Renal pelvis (tissue), 4 donors: Measurements from ENCODE around the gene NEK6. TPM values are rescaled to one million over a fixed set of nuclear protein-coding genes. Genes with fewer than 3 reads are reported as not detected.

Experiments
- DNase-seq: peaks from one replicate; pipeline ENCODE4 v3.0.0-alpha.2; 2013
- polyA plus RNA-seq, 3 donors: library from polyadenylated mRNA; unstranded; fragments of 120-200 nt; gene quantifications; one replicate each; pipeline ENCODE4 v1.2.1, GENCODE V29; 2013; ENCODE audit not compliant: insufficient read length in 3 of 3

Gene NEK6
- polyA plus RNA-seq, 3 donors = 27.6 to 34.9 (median 29.6) TPM

- DNase-seq = no peak
Observed at GRCh38 chr9:124337562-124337961, 79.8 kb downstream of the NEK6 start.

DNA sequence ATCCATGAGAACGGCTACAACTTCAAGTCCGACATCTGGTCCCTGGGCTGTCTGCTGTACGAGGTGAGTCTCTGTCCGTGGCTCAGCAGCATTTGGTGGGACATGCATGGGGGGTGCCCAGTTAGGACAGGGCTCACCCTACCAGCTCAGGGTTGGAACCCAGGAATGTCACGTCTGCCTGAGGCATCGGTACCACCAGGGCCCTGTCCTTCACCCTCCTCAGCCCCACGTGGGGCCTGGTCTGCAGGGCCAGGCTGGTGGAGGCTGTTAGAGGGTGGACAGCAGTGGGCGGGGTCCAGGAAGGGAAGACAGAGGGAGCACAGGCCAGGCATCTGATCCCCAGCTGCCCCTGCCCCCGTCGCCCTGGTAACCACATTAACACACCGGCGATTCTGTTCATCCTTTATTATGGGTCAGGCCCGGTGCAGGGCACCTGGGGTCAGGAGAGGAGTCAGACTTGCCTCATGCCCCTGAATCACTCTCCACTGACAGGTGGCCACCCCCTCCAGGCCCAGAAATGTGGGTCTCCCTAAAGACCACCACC lies 81.9 kb downstream of the NEK6 start:
- no peak for DNase-seq

GRCh38 chr9:124340219-124341069 lies 82.7 kb downstream of the NEK6 start:
- no peak for DNase-seq

DNA sequence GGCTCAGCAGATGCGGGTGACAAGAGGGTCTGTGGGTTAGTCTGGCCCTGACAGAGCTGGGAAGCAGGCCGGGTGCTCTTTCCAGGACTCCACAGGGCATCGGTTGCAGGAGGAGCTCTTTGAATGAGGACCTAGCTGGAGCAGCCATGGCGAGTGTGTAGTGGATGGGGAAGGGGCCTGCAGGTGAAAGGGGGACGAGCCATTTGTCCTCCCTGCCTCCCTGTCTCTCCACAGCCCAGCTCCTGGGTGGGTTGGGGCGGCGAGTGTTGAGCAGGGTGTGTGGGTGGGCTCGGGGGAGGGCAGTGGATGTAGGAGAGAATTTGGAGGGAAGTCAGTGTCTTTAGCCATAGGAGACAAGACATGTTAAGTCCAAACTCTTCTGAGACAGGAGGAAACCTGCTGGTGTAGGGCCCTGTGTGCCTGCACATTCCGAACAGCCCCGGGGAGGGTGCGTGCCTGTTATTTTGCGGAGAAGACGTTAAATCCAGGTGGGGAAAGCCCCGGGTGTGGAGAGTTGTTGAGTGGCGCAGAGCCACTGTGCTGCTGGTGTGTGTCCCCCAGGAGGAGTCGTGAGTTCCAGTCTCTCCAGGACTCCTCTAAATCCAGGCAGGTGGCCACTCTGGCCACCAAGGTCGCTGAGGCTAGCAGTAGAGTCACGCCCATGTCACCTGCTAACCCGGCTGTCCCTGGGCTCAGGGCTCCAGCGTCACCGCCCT lies 83.9 kb downstream of the NEK6 start:
- DNase-seq = no peak

DNA sequence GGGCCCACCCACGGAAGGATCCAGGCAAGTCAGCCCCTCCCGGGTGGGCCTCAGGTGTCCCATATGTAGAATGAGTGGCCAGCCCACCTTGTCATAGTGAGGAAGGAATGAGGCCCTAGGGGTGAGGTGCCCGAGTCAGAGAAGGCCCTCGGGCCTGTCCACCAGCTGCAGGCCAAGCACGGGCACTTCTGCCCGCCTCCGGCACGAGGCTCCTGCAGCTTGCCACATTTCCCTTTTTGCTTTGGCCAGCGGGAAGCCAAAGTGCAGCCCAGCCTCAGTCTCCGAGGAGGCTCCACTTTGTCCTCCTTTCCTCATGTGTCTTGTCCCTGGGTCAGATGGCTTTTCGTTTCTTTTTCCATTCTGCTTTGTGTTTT lies 84.6 kb downstream of the NEK6 start:
- no peak for DNase-seq

- peak; percentile 73 for DNase-seq
Observed at GRCh38 chr9:124342776-124343485, 85.2 kb downstream of the NEK6 start.

DNA sequence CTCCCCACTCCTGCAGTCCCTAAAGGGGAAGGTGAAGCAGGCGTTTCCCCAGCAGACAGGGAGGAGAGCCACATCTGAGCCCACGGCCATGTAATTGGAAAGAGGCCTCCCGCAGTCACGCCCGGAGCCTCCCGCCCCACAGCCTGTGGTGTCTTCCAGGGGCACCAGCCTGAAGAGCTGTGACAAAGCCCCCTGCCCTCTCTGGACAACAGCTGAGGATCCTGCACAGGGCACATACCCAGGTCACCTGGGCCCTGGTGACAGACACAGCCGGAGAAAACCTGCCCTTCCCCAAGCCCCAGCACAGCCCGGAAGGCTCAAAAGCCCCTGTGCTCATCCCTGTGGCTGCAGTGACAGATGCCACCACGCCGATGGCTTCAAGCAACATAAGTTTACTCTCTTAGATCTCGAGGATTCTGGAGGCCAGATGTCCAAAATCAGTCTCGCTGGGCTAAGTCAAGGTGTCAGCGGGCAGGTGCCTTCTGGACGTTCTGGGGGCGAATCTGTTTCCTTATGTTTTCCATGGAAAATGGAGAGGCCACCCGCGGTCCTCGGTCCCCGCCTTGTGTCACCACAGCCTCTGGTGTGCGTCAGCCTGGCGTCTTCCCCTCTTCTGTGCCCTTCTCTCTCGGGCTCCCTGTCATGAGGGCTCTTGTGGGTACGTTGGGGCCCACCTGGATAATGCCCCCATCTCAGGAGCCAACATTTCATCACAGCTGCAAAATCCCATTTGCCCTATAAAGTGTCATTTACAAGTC lies 86.0 kb downstream of the NEK6 start:
- DNase-seq = no peak

DNA sequence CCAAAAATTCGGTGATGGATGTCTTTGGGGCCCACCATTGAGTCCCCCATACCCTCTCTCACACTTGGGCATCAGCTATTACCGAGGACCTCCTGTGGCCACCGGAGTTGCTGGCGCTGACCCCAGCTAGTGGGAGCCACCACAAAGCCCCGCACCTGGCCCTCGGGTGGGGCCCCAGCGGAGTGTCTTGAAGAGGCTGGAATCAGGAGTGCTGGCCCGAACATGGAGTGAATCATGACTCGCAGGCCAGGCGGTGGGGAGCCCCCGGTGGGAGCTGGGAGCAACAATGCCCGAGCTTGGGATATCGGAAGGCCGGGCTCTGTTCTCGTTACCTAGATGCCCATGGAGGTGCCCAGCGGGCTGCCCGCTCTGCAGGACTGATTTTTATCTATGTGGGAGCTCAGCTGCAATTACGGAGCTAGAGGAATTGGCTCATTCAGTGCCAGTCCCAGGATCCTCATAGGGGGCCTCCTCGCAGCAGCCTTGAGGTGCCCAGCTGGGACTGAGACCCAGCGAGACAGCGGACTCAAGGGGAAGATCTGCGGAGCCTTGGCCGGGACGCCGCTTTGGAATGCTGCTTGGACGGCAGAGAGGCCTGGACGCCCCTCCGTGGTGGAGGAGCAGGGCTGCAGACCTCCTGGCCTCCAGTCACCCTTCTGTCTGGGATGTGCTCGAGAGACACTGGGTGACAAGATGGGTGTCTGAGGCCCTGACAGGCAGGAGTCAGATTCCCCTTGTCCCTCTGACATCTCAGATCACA lies 86.7 kb downstream of the NEK6 start:
- no peak for DNase-seq

DNA sequence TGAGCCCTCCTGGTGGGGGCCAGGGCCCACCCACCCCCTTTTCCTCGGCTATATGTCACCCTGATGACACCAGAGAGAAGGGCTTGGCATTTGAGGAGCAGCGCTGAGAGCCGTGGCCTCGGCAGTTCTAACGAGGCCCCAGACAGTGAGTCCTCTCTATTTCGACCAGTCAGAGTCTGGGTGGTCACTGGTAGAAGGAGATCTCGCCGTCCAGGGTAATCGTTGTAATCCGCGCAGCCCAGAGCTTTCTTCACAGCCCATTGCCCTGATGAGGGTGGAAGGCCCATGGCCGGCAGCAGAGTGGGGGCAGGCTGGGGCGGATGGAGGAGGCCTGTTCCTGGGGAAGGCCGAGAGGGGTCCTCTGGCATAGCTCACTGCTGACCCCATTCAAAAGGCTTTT lies 87.3 kb downstream of the NEK6 start:
- no peak for DNase-seq

- no peak for DNase-seq
Observed at GRCh38 chr9:124345751-124346281, 88.1 kb downstream of the NEK6 start.

DNA sequence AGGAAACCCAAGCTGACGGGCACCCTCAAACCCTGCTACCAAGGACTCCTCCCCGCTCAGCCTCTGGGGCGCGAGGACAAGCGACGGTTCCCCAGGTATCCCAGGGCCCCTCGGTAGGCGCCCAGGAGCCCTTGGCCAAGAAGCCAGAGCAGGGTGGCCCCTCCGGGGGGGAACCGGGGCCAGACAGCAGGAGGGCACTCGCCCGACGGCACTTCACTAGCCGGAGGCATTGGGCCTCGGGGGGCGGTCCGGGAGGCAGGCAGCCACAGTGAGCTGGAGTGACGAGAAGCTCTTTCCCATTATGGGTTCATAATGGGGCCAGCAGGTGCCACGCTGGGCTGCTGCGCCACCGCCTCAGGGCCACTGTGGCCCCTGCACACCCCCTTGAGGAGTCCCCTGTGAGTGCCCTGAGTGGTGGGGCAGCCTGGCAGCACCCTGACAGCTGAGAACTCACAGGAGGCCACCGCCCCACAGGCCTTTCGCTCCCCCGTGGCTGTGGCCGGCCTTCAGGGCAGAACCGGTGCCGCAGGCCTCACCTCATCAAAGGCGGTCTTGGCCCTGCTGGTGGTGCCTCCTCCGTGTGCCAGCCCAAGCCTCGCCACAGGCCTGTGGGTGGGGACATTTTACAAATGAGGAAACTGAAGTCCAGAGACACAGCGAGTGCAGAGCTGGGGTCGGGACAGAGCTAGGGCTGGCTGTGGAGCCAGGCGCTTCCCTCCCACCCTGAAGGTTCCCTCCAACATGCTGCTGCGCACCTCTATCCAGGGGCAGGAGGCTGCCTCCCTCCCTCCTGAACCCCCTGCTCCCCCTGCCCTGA lies 88.8 kb downstream of the NEK6 start:
- no peak for DNase-seq

DNA sequence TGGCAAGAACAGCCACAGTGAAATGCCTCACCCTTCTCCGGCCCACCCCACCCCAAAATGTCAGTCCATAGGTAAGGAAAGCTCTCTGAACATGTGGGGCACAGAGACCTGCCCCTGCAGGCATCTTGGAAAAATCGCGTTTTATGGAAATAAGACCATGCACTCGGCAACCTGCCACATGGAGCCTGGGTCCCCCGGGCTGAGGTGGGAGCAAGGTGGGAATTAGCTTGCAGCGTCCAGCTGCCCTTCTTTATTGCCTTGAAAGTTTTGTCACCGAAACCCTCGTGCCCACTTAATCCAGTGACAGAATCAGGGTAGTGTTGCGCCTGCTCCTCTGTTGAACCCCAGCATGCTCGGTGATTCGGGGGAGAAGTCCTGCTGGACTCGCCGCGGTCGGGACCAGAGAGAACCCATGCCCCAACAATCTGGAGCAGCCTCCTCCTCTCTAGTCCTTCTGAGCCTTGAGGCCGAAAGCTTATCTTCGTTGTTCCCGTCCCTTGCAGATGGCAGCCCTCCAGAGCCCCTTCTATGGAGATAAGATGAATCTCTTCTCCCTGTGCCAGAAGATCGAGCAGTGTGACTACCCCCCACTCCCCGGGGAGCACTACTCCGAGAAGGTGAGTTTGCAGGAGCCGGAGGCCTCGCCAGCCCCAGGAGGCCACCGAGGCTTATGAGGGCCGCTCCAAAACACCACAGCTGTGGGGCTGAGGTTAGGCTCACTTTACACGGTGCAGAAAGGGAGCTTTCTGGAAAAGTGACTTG lies 89.6 kb downstream of the NEK6 start:
- DNase-seq = no peak

DNA sequence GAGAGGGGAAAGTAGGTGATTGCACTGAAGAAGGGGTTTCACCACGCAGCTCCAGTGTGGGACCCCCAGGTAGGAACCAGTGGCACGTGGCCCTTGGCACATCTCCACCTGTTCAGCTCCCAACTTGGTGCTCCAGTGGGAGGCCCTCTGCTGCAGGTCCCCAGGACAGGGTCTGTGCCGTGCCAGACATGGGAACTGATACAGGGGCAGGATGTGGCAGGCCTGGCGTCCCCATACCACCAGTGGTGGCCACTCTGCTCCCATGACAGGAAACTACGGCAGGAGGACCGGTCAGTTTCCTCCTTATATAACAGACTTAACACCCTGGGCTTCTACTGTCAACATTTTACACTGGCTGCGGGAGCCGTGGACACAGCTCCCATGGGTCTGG lies 90.2 kb downstream of the NEK6 start:
- DNase-seq = no peak

GRCh38 chr9:124348363-124348762 lies 90.6 kb downstream of the NEK6 start:
- no peak for DNase-seq

GRCh38 chr9:124348831-124349230 lies 91.1 kb downstream of the NEK6 start:
- DNase-seq = no peak

DNA sequence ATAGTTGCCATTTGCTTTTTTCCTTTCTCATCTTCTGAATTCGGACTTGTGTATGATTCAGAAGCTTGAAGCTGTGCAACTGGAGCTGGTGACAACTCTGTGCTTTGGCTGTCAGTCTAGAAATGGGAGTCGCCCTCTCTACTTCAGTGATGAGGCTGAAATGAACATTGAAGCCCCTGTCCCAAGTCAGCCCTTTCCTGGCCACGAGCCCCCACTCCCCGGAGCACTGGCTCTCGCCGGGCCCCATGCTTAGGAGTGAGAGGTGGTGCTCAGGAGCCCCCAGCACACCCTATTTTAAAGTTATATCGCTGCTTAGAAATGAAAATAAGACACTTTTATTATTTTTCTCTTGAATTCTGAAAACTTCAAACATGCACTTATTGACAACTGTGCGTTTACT lies 91.5 kb downstream of the NEK6 start:
- DNase-seq = no peak

DNA sequence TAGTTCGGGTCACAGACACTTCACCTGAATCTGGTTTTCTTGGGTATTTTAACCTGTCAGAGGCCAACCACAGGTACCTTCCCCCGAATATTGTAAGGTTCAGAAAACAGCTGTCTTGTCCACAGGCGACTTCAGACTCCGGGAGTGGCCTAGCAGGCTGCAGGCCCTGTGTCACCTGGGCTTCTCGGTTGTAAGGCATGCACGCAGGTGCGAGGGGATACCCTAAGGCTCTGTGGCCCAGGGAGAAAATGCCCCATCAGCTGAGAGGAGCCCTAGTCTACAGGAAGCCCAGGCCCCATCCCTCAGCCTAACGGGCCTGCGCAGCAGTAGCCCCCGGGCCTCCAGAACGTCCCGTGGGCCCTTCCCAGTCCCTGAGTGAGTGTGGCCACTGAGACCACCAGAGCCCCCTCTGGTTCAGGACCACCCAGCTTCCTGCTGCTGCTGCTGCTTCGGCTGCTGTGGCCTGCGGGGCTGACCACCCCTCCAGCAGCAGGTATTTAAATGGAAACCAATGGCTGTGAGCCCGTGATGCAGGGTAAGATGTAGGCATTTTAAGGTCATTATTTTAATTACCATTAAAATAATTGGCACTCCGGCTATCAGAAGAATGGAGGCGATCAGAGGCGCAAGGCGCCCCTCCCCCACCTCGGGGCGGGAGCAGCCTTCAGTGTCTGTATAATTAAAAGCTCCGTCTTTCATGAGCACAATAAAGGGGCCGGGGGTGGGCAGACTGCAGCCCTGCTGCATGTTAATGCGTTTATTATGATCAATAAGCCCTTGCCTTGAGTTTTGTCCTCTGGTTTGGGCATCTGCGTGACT lies 92.1 kb downstream of the NEK6 start:
- DNase-seq = no peak
